ENCODE measurements around the gene FBXO42.

DNA sequence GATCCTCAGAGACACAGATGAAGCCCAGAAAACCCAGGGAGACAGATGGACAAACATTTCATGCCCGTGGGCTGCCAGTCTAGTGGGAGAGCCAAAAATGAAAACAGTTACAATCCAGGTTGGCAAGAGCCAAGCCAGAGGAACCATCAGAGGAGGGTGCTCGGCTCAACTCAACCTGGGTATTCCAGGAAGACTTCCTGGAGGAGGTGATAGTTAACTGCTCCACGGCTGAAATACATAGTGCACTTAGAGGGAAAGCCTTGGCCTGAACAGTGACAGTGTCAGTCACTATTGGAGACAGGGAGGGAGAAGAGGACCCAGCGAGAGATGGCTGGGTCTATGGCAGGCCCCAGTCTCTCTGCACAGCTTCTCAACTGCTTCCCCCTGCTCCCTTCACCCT is 141.7 kb downstream of the FBXO42 start:
- TF ChIP-seq CTCF (IDR thresholded peaks at IDR 0.05) = no peak
- TF ChIP-seq POLR2A (IDR thresholded peaks at IDR 0.05) = no peak
